ENCODE results near the gene POTEJ.
"Not testable (repeated sequence)": the region's sequence is repeated elsewhere in the genome, so short reads cannot be mapped to it uniquely, and the experiment has no call there.

GRCh38 chr2:130667516-130667915 lies 56.3 kb downstream of the POTEJ start:
- not testable (repeated sequence) for TF ChIP-seq SUZ12 (IDR thresholded peaks at IDR 0.05; ENCODE audit: extremely low read depth, insufficient read depth, insufficient read length); ZNF274 (IDR thresholded peaks at IDR 0.05; ENCODE audit: low read depth, low read length)

Measured in NT2/D1 (cell line).